HEK293 (cell line): ENCODE measurements around the gene ALKBH2.
A peak's percentile ranks its signal among the peaks of the same experiment; 100 is the strongest.

Source experiments
- FEZF1 ChIP-seq: fragments of 450-650 bp; formaldehyde crosslinking; IDR thresholded peaks from 2 replicates; pipeline ENCODE4 v1.5.1; 2016; ENCODE audit warnings: missing biosample characterization, missing genetic modification characterization
- GFI1B ChIP-seq: fragments of 450-650 bp; formaldehyde crosslinking; IDR thresholded peaks from 2 replicates; pipeline ENCODE4 v1.5.1; 2016; ENCODE audit warnings: missing biosample characterization, missing genetic modification characterization
- GLIS1 ChIP-seq: fragments of 450-650 bp; formaldehyde crosslinking; IDR thresholded peaks from 2 replicates; pipeline ENCODE4 v1.5.1; 2016; ENCODE audit warnings: missing biosample characterization, missing genetic modification characterization
- KLF10 ChIP-seq: fragments of 450-650 bp; IDR thresholded peaks from 2 replicates; pipeline ENCODE4 v1.5.1; 2018; ENCODE audit warnings: missing biosample characterization, mild to moderate bottlenecking, missing genetic modification characterization
- PRDM2 ChIP-seq: fragments of 450-650 bp; formaldehyde crosslinking; IDR thresholded peaks from 2 replicates; pipeline ENCODE4 v1.5.1; 2016; ENCODE audit warnings: missing biosample characterization, missing genetic modification characterization, borderline replicate concordance
- PRDM6 ChIP-seq: fragments of 450-650 bp; formaldehyde crosslinking; IDR thresholded peaks from 2 replicates; pipeline ENCODE4 v1.5.1; 2017; ENCODE audit warnings: missing biosample characterization, missing genetic modification characterization
- REPIN1 ChIP-seq: fragments of 450-650 bp; formaldehyde crosslinking; IDR thresholded peaks from 2 replicates; pipeline ENCODE4 v1.5.1; 2017; ENCODE audit warnings: missing biosample characterization, missing genetic modification characterization, low read depth
- ZBTB20 ChIP-seq: fragments of 450-650 bp; formaldehyde crosslinking; IDR thresholded peaks from 2 replicates; pipeline ENCODE4 v1.5.1; 2016; ENCODE audit warnings: missing biosample characterization, missing genetic modification characterization
- ZNF174 ChIP-seq: fragments of 450-650 bp; formaldehyde crosslinking; IDR thresholded peaks from 2 replicates; pipeline ENCODE4 v1.5.0; 2017; ENCODE audit warnings: missing biosample characterization, mild to moderate bottlenecking, missing genetic modification characterization
- ZNF223 ChIP-seq: fragments of 450-650 bp; formaldehyde crosslinking; IDR thresholded peaks from 2 replicates; pipeline ENCODE4 v1.5.1; 2016; ENCODE audit warnings: missing biosample characterization, missing genetic modification characterization
- ZNF24 ChIP-seq: fragments of 450-650 bp; formaldehyde crosslinking; IDR thresholded peaks from 2 replicates; pipeline ENCODE4 v1.5.1; 2016; ENCODE audit warnings: missing biosample characterization, missing genetic modification characterization
- ZNF26 ChIP-seq: fragments of 450-650 bp; formaldehyde crosslinking; IDR thresholded peaks from 2 replicates; pipeline ENCODE4 v1.5.1; 2016; ENCODE audit warnings: missing biosample characterization, missing genetic modification characterization
- ZNF398 ChIP-seq: fragments of 450-650 bp; formaldehyde crosslinking; IDR thresholded peaks from 2 replicates; pipeline ENCODE4 v1.5.1; 2017; ENCODE audit warnings: missing biosample characterization, missing genetic modification characterization
- ZNF404 ChIP-seq: fragments of 450-650 bp; formaldehyde crosslinking; IDR thresholded peaks from 2 replicates; pipeline ENCODE4 v1.5.1; 2017; ENCODE audit warnings: missing biosample characterization, missing genetic modification characterization
- ZNF518A ChIP-seq: fragments of 450-650 bp; formaldehyde crosslinking; conservative IDR thresholded peaks from 2 replicates; pipeline ENCODE4 v1.5.1; 2016; ENCODE audit warnings: low read depth, missing biosample characterization, missing genetic modification characterization
- ZNF585B ChIP-seq: fragments of 450-650 bp; formaldehyde crosslinking; IDR thresholded peaks from 2 replicates; pipeline ENCODE4 v1.5.1; 2016; ENCODE audit warnings: missing biosample characterization, missing genetic modification characterization
- ZNF596 ChIP-seq: fragments of 450-650 bp; IDR thresholded peaks from 2 replicates; pipeline ENCODE4 v1.5.0; 2018; ENCODE audit warnings: missing biosample characterization, mild to moderate bottlenecking, missing genetic modification characterization, moderate library complexity
- ZNF623 ChIP-seq: fragments of 450-650 bp; formaldehyde crosslinking; IDR thresholded peaks from 2 replicates; pipeline ENCODE4 v1.5.1; 2016; ENCODE audit warnings: missing biosample characterization, missing genetic modification characterization
- ZNF664 ChIP-seq: fragments of 450-650 bp; formaldehyde crosslinking; IDR thresholded peaks from 2 replicates; pipeline ENCODE4 v1.5.1; 2016; ENCODE audit warnings: missing biosample characterization, missing genetic modification characterization
- ZNF670 ChIP-seq: fragments of 450-650 bp; formaldehyde crosslinking; IDR thresholded peaks from 2 replicates; pipeline ENCODE4 v1.5.1; 2016; ENCODE audit warnings: missing biosample characterization, missing genetic modification characterization, low read depth
- ZNF692 ChIP-seq: fragments of 450-650 bp; formaldehyde crosslinking; IDR thresholded peaks from 2 replicates; pipeline ENCODE4 v1.5.1; 2016; ENCODE audit warnings: missing biosample characterization, missing genetic modification characterization
- ZNF792 ChIP-seq: fragments of 450-650 bp; formaldehyde crosslinking; IDR thresholded peaks from 2 replicates; pipeline ENCODE4 v1.5.1; 2016; ENCODE audit warnings: missing biosample characterization, missing genetic modification characterization

Gene ALKBH2

GRCh38 chr12:109097435-109098182, 4.3 kb upstream of the ALKBH2 start, which contains the start of gene UNG (continued):
- TF ChIP-seq ZNF174 (tag by site-specific recombination): no peak
- no peak for TF ChIP-seq GFI1B (tag by site-specific recombination)
- peak; percentile 37; the same call in 1 of the 2 replicates for TF ChIP-seq ZNF24 (tag by site-specific recombination)
- peak; percentile 98 for TF ChIP-seq ZNF692 (tag by site-specific recombination)
- TF ChIP-seq ZBTB20 (tag by site-specific recombination): peak; percentile 97
- TF ChIP-seq ZNF664 (tag by site-specific recombination): no peak
- no peak for TF ChIP-seq ZNF585B
- no peak for TF ChIP-seq FEZF1 (tag by site-specific recombination)
- peak; percentile 70 for TF ChIP-seq GLIS1 (tag by site-specific recombination)
- no peak for TF ChIP-seq ZNF26 (tag by site-specific recombination)
- TF ChIP-seq ZNF518A (tag by site-specific recombination): no peak
- no peak for TF ChIP-seq ZNF404
- TF ChIP-seq ZNF623 (tag by site-specific recombination): no peak
- no peak for TF ChIP-seq ZNF670 (tag by site-specific recombination)
- TF ChIP-seq PRDM2 (tag by site-specific recombination): no peak
- TF ChIP-seq REPIN1 (tag by site-specific recombination): no peak
- TF ChIP-seq PRDM6 (tag by site-specific recombination): no peak
- TF ChIP-seq ZNF398 (tag by site-specific recombination): 0 out of 2 replicates have a peak, but pooled peaks have one; percentile 12
- no peak for TF ChIP-seq ZNF596 (tag by site-specific recombination)
- no peak for TF ChIP-seq ZNF223
- TF ChIP-seq ZNF792 (tag by site-specific recombination): no peak
- TF ChIP-seq KLF10 (tag by site-specific recombination): peak; percentile 68; the same call in 1 of the 2 replicates
